Mesenchymal stem cell (in vitro differentiated cells and primary cell): ENCODE data around the gene ANKRD10. TPM values are rescaled to one million over a fixed set of nuclear protein-coding genes. Genes with fewer than 3 reads are reported as not detected.

Experiments used
- DNase-seq: peaks from one replicate; pipeline ENCODE4 v3.0.0-alpha.2; 2013
- H2AFZ ChIP-seq: one replicate; pipeline ENCODE4 v1.6.1; 2013; ENCODE audit warnings: low read depth, mild to moderate bottlenecking, control low read depth, inconsistent platforms, low read length, moderate library complexity
- H2AK5ac ChIP-seq: 2 replicates; pipeline ENCODE4 v1.6.1; 2013; ENCODE audit warnings: low read length, moderate library complexity, mild to moderate bottlenecking, inconsistent platforms; ENCODE audit not compliant: severe bottlenecking
- H2BK120ac ChIP-seq: one replicate; pipeline ENCODE4 v1.6.1; 2013; ENCODE audit warnings: low read depth, mild to moderate bottlenecking, inconsistent platforms, low read length, moderate library complexity
- H2BK12ac ChIP-seq, 2 experiments: one replicate each; pipeline ENCODE4 v1.6.1; 2013; ENCODE audit warnings: inconsistent platforms in 2 of 2, low read length in 2 of 2, mild to moderate bottlenecking in 2 of 2, moderate library complexity in 2 of 2, control low read depth in 1 of 2
- H2BK15ac ChIP-seq: one replicate; pipeline ENCODE4 v1.6.1; 2013; ENCODE audit warnings: mild to moderate bottlenecking, low read depth, inconsistent platforms; ENCODE audit not compliant: poor library complexity, severe bottlenecking
- H2BK5ac ChIP-seq: 2 replicates; pipeline ENCODE4 v1.6.1; 2013; ENCODE audit warnings: low read depth, mild to moderate bottlenecking, low read length, control low read depth, inconsistent platforms; ENCODE audit not compliant: poor library complexity, severe bottlenecking
- H3K14ac ChIP-seq, 2 experiments: one replicate each; pipeline ENCODE4 v1.6.1; 2013; ENCODE audit warnings: inconsistent platforms in 2 of 2, low read length in 2 of 2, control low read depth in 1 of 2, mild to moderate bottlenecking in 1 of 2, moderate library complexity in 1 of 2
- H3K18ac ChIP-seq, 2 experiments: one replicate each; pipeline ENCODE4 v1.6.1; 2013; ENCODE audit warnings: inconsistent platforms in 2 of 2, low read length in 2 of 2, control low read depth in 1 of 2, low read depth in 1 of 2, mild to moderate bottlenecking in 1 of 2
- H3K23ac ChIP-seq, 2 experiments: one replicate each; pipeline ENCODE4 v1.6.1; 2013; ENCODE audit warnings: inconsistent platforms in 2 of 2, low read length in 2 of 2, mild to moderate bottlenecking in 2 of 2, moderate library complexity in 2 of 2, control low read depth in 1 of 2
- H3K27ac ChIP-seq: 2 replicates; pipeline ENCODE4 v1.5.1; 2013; ENCODE audit warnings: mild to moderate bottlenecking, moderate library complexity, low read length, control low read depth, inconsistent platforms; ENCODE audit not compliant: poor library complexity, severe bottlenecking
- H3K27me3 ChIP-seq, 2 experiments: 2 replicates each; pipeline versions ENCODE4 v1.6.1 to v1.7.0; 2013; ENCODE audit warnings: low read length in 2 of 2, mild to moderate bottlenecking in 2 of 2, moderate library complexity in 2 of 2, control low read depth in 1 of 2, inconsistent platforms in 1 of 2; ENCODE audit not compliant: control insufficient read depth in 1 of 2, insufficient read depth in 1 of 2
- H3K36me3 ChIP-seq, 2 experiments: 2 replicates each; pipeline versions ENCODE4 v1.6.1 to v1.7.0; 2013; ENCODE audit warnings: low read length in 2 of 2, control low read depth in 1 of 2, inconsistent platforms in 1 of 2, low read depth in 1 of 2, mild to moderate bottlenecking in 1 of 2; ENCODE audit not compliant: insufficient read depth in 2 of 2, control insufficient read depth in 1 of 2
- H3K4ac ChIP-seq, 2 experiments: one replicate each; pipeline ENCODE4 v1.6.1; 2013; ENCODE audit warnings: inconsistent platforms in 2 of 2, low read length in 2 of 2, mild to moderate bottlenecking in 2 of 2, moderate library complexity in 2 of 2, control low read depth in 1 of 2, low read depth in 1 of 2
- H3K4me1 ChIP-seq: 2 replicates; pipeline ENCODE4 v1.6.1; 2013; ENCODE audit warnings: low read depth, low read length, control low read depth; ENCODE audit not compliant: control insufficient read depth, insufficient read depth
- H3K4me2 ChIP-seq: 2 replicates; pipeline ENCODE4 v1.6.1; 2013; ENCODE audit warnings: low read length, mild to moderate bottlenecking, inconsistent platforms; ENCODE audit not compliant: poor library complexity, severe bottlenecking
- H3K4me3 ChIP-seq, 2 experiments: 2 replicates each; pipeline versions ENCODE4 v1.5.1 to v1.7.0; 2013; ENCODE audit warnings: low read length in 2 of 2, mild to moderate bottlenecking in 2 of 2, control low read depth in 1 of 2, low read depth in 1 of 2; ENCODE audit not compliant: insufficient read depth in 1 of 2
- H3K79me1 ChIP-seq: replicated peaks from 2 replicates; pipeline ENCODE4 v1.6.1; 2013; ENCODE audit warnings: mild to moderate bottlenecking, control low read depth, low read length, inconsistent platforms; ENCODE audit not compliant: poor library complexity, severe bottlenecking
- H3K9ac ChIP-seq: 2 replicates; pipeline ENCODE4 v1.7.0; 2013; ENCODE audit warnings: mild to moderate bottlenecking, low read length, moderate library complexity
- H3K9me3 ChIP-seq: 2 replicates; pipeline ENCODE4 v1.7.0; 2013; ENCODE audit warnings: mild to moderate bottlenecking, low read length; ENCODE audit not compliant: control insufficient read depth
- H4K8ac ChIP-seq: one replicate; pipeline ENCODE4 v1.6.1; 2013; ENCODE audit warnings: inconsistent platforms, mild to moderate bottlenecking, low read length, moderate library complexity
- H4K91ac ChIP-seq: one replicate; pipeline ENCODE4 v1.6.1; 2013; ENCODE audit warnings: mild to moderate bottlenecking, low read length, inconsistent platforms
- WGBS: methylation state at CpG from one replicate; pipeline ENCODE4 v1.1.7; 2013; ENCODE audit warnings: mixed read lengths; 5-methylcytosine and 5-hydroxymethylcytosine counted together
- polyA plus RNA-seq, 2 experiments: library from polyadenylated mRNA; stranded (reverse); fragments of 200-250 nt; gene quantifications; one replicate each; pipeline ENCODE4 v1.2.3, GENCODE V29; 2013

The ANKRD10 gene
- polyA plus RNA-seq (2013, experiment 1 of 2), result 34.0 TPM
- polyA plus RNA-seq (2013, experiment 2 of 2), result 33.7 TPM

DNA sequence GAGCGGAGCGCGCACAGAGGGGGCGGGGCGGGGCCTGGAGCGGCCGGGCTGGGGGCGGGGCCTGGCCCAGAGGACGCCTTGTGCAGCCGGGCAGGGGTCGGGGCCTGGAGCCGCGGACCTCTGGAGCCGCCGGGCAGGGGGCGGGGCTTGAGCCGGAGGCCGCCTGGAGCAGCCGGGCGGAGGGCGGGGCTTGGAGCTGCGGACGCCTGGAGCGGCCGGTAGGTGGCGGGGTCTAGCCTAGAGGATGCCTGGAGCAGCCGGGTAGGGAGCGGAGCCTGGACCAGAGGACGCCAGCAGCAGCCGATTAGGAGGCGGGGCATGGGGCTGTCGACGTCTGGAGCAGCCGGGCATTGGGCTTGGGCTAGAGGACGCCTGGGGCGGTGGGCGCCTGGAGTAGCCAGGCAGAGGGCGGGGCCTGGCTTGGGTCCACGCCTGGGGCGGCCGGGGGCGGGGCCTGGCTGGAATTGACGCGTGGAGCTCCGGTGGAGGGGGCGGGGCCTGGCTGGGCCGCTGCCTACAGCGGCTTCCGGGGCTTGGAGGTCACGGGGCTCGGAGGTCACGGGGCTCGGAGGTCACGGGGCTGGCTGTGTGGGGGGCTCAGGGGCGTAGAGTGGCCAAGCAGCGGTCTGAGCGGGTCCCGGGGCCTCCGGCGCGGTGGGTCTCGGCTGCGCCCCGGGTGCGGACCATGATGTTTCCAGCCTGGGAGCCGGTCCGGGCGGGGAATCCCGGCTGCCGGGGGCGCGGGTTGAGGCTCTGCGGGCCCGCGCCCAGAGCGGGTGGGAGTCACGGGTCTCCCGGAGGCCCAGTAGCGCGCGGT lies at the start of gene ANKRD10:
Gene ANKRD10, minus strand, starts transcription at position 13 of the 817 bp plus-strand sequence. CDS start 135 bp downstream, outside the sequence.
- Histone ChIP-seq H2AFZ (peak within 1 kb of the TSS; percentile 99), H4K91ac (peak within 1 kb of the TSS; percentile 97), H3K18ac (peak within 1 kb of the TSS; percentile 100), H2BK12ac (peak within 1 kb of the TSS; percentile 75 to 98), H3K27ac (peak within 1 kb of the TSS; percentile 96), H3K4me1 (peaks cover 9% of the 10 kb centered on the region), H2BK120ac (peak within 1 kb of the TSS; percentile 99), H3K14ac (peak within 1 kb of the TSS; percentile 97 to 100), H3K4me3 (peak within 1 kb of the TSS; percentile 93 to 100), H3K9me3 (no peaks in the 10 kb centered on the region), H3K23ac (peak within 1 kb of the TSS; percentile 99 to 100), H2AK5ac (peak within 1 kb of the TSS; percentile 90), H3K4me2 (peak within 1 kb of the TSS; percentile 70), H2BK5ac (peak within 1 kb of the TSS; percentile 100), H4K8ac (peak within 1 kb of the TSS; percentile 98), H3K36me3 (peaks cover 7 to 8% of the 10 kb centered on the region in 2 experiments), H3K9ac (peak within 1 kb of the TSS; percentile 100), H2BK15ac (peak within 1 kb of the TSS; percentile 99), H3K79me1 (peaks cover 4% of the 10 kb centered on the region), H3K4ac (peak within 1 kb of the TSS; percentile 98 to 100), H3K27me3 (no peaks in the 10 kb centered on the region)
- DNase-seq, result peak; percentile 99
- under 1% methylated on average over 70 of the region's 81 CpGs for WGBS

DNA sequence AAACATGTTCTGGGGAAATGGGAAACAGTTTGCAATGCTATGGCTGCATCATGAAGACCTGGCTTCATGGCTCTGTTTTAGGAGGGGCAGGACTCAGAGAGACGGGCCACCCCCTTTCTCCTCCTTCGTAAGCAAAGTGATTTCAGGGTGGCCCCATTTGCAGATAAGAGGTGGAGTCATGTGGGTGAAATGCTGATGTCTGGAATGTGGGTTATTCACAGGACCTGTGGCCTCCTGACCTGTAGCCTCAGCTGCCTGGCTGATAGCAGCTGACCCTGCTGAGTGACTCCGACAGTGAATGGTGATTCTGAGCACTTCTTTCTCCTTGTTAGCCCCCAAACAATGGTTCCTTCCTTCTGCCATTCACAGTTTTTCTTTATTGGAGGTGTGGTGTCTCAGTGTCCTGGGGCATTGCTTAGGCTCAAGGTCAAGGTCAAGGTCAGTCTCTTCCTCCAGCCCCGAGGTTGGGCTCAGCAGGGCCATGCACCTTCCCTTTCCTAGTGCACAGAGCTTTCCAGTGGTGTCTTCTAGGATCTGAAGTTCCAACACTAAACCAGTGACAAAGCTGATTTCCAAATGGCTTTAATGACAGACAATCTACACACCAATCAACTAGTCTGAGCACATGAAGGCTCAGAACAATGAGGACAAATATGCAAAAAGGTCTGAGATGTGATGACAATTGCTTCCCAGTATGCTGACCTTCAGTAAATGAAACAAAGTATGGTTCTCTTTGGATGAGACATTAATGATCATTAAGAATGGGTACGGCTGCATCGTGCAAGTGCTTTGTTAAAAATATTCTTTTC lies 49.6 kb upstream of the ANKRD10 start:
- Histone ChIP-seq H3K18ac (no peak overlapping the region), H3K14ac (no peak overlapping the region), H3K79me1 (no peaks in the 10 kb centered on the region), H3K27ac (no peak overlapping the region), H3K23ac (no peak overlapping the region), H3K4ac (no peak overlapping the region), H3K4me2 (no peak overlapping the region), H2BK12ac (no peak overlapping the region), H3K4me3 (no peak overlapping the region), H2BK120ac (no peak overlapping the region), H2BK15ac (no peak overlapping the region), H3K9ac (no peak overlapping the region), H2BK5ac (no peak overlapping the region), H3K36me3 (no peaks in the 10 kb centered on the region), H4K91ac (no peak overlapping the region), H2AK5ac (no peak overlapping the region), H3K9me3 (peaks cover 12% of the 10 kb centered on the region), H4K8ac (no peak overlapping the region), H3K4me1 (no peaks in the 10 kb centered on the region), H2AFZ (no peak overlapping the region), H3K27me3 (no peaks in the 10 kb centered on the region)
- WGBS, result 87% methylated on average over 6 of the region's 6 CpGs
- DNase-seq, result no peak

GRCh38 chr13:110963554-110963970 lies 48.7 kb upstream of the ANKRD10 start:
- Histone ChIP-seq H2BK12ac (no peak overlapping the region), H4K8ac (no peak overlapping the region), H3K4me2 (no peak overlapping the region), H3K4me3 (no peak overlapping the region), H4K91ac (no peak overlapping the region), H3K4ac (no peak overlapping the region), H3K27me3 (no peaks in the 10 kb centered on the region), H2AK5ac (no peak overlapping the region), H3K36me3 (no peaks in the 10 kb centered on the region), H2BK15ac (no peak overlapping the region), H3K14ac (no peak overlapping the region), H2BK120ac (no peak overlapping the region), H2AFZ (no peak overlapping the region), H3K18ac (no peak overlapping the region), H3K9me3 (peaks cover 12% of the 10 kb centered on the region), H3K9ac (no peak overlapping the region), H2BK5ac (no peak overlapping the region), H3K79me1 (no peaks in the 10 kb centered on the region), H3K23ac (no peak overlapping the region), H3K27ac (no peak overlapping the region), H3K4me1 (no peaks in the 10 kb centered on the region)
- WGBS, result 68% methylated on average over 3 of the region's 3 CpGs
- no peak for DNase-seq

- H3K4me1 ChIP-seq, result no peaks in the 10 kb centered on the region
- H2BK5ac ChIP-seq, result no peak overlapping the region
- 67% methylated on average over 1 of the region's 1 CpG for WGBS
- H3K4ac ChIP-seq, result no peak overlapping the region
- H2BK15ac ChIP-seq, result no peak overlapping the region
- H4K91ac ChIP-seq, result no peak overlapping the region
- no peaks in the 10 kb centered on the region for H3K27me3 ChIP-seq
- no peak overlapping the region for H3K27ac ChIP-seq
- H2BK120ac ChIP-seq, result no peak overlapping the region
- H3K4me3 ChIP-seq, result no peak overlapping the region
- H2AFZ ChIP-seq, result no peak overlapping the region
- H3K9ac ChIP-seq, result no peak overlapping the region
- no peak overlapping the region for H4K8ac ChIP-seq
- H3K14ac ChIP-seq, result no peak overlapping the region
- no peak overlapping the region for H2BK12ac ChIP-seq
- no peak overlapping the region for H3K4me2 ChIP-seq
- peaks cover 25% of the 10 kb centered on the region for H3K9me3 ChIP-seq
- no peak overlapping the region for H2AK5ac ChIP-seq
- H3K36me3 ChIP-seq, result peaks cover 0 to 5% of the 10 kb centered on the region in 2 experiments
- no peak overlapping the region for H3K23ac ChIP-seq
- DNase-seq, result no peak
- H3K18ac ChIP-seq, result no peak overlapping the region
- no peaks in the 10 kb centered on the region for H3K79me1 ChIP-seq
Observed at GRCh38 chr13:110961959-110962358, 47.1 kb upstream of the ANKRD10 start.
